ENCODE data around the gene DNAJB6. TPM values are rescaled to one million over a fixed set of nuclear protein-coding genes. Genes with fewer than 3 reads are reported as not detected.

DNAJB6 gene
- total RNA-seq, 1 experiment from 2014 or later = 201 TPM

DNA sequence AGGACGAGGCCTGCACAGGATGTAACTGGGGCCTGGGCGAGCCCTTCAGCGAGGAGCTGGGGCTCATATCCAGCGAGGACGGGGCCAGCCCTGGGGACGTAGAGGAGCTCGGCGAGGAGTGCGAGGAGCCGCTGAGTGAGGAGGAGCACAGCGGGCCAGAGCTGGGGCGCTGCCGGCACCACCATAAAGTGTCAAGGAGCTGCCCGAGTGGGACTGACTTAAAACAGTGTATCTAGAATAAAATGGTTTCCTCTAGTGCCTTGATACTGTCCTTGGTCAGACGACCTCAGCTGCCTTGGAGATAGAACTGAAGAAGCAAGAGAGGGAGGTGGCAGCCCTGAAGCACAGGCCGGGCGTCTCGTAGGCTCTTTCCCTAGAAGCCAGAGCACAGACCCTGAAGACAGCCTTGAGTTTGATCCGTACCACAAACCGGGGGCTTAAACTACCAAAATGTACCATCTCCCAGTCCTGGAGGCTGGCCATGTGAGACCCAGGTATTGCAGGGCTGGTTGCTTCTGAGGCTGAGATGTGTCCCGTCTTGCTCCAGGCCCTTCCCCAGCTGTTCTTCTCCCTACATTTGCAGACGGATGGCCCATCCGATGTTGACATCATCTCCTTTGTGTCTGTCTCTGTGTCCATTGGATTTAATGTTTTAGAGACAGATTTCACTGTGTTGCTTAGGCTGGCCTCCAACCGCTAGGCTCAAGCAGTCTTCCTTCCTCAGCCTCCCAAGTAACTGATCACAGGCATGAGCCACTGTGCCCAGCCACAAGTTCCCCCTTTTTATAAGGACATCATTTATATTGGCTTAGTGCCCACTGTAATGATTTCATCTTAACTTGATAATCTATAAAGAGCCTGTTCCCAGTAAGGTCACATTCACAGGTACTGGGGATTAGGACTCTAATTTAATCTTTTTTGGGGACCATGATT is 35.8 kb downstream of the DNAJB6 start:
- DNase-seq (ENCODE audit: low read depth, low spot score) = no peak
- H3K9me3 ChIP-seq (ENCODE audit: control insufficient read depth, insufficient read depth, low read depth, low read length) = no peaks in the 10 kb centered on the region
- intact Hi-C loops (cut with micrococcal nuclease; ENCODE audit: unreplicated experiment) = no loop called here
- BruUV-seq (replicated peaks) = no TSS peak
- ChIA-PET CTCF (no interaction called here), POLR2A (no interaction called here)
- no peaks in the 10 kb centered on the region for H3K4me1 ChIP-seq (ENCODE audit: control insufficient read depth, insufficient read depth, low read length)
- H3K27me3 ChIP-seq (ENCODE audit: control insufficient read depth, insufficient read depth, low read length) = no peaks in the 10 kb centered on the region
- TF ChIP-seq SIN3A (IDR thresholded peaks at IDR 0.05; ENCODE audit: borderline replicate concordance, insufficient read depth, low read depth, low read length) = no peak
- TF ChIP-seq, protein P1, sequence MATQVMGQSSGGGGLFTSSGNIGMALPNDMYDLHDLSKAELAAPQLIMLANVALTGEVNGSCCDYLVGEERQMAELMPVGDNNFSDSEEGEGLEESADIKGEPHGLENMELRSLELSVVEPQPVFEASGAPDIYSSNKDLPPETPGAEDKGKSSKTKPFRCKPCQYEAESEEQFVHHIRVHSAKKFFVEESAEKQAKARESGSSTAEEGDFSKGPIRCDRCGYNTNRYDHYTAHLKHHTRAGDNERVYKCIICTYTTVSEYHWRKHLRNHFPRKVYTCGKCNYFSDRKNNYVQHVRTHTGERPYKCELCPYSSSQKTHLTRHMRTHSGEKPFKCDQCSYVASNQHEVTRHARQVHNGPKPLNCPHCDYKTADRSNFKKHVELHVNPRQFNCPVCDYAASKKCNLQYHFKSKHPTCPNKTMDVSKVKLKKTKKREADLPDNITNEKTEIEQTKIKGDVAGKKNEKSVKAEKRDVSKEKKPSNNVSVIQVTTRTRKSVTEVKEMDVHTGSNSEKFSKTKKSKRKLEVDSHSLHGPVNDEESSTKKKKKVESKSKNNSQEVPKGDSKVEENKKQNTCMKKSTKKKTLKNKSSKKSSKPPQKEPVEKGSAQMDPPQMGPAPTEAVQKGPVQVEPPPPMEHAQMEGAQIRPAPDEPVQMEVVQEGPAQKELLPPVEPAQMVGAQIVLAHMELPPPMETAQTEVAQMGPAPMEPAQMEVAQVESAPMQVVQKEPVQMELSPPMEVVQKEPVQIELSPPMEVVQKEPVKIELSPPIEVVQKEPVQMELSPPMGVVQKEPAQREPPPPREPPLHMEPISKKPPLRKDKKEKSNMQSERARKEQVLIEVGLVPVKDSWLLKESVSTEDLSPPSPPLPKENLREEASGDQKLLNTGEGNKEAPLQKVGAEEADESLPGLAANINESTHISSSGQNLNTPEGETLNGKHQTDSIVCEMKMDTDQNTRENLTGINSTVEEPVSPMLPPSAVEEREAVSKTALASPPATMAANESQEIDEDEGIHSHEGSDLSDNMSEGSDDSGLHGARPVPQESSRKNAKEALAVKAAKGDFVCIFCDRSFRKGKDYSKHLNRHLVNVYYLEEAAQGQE (IDR thresholded peaks at IDR 0.05; ENCODE audit: insufficient read depth in 1 of 2, low read depth in 2 of 2, low read length in 1 of 2) = no peak
- TF ChIP-seq CTCF (IDR thresholded peaks at IDR 0.05) = no peak
- no peak for TF ChIP-seq POLR2AphosphoS5 (IDR thresholded peaks at IDR 0.05; ENCODE audit: low read depth, low read length)
- TF ChIP-seq TCF7L2 (IDR thresholded peaks at IDR 0.05; ENCODE audit: low read depth, low read length) = no peak
- H3K27ac ChIP-seq (ENCODE audit: low read length) = no peak overlapping the region
- no peak overlapping the region for H3K4me3 ChIP-seq (ENCODE audit: low read depth in 2 of 2, low read length in 2 of 2)
- peaks cover 32% of the 10 kb centered on the region for H3K36me3 ChIP-seq (ENCODE audit: control insufficient read depth, insufficient read depth, low read length)
- ATAC-seq = 0 out of 2 replicates have a peak, but pooled peaks have one; percentile 8
- in situ Hi-C loops (cut with HindIII; ENCODE audit: low pct_unique_long_range_greater_than_20kb, low sequenced_read_pairs) = no loop called here

GRCh38 chr7:157373493-157373892 is 36.7 kb downstream of the DNAJB6 start:
- no peak for TF ChIP-seq SIN3A (IDR thresholded peaks at IDR 0.05; ENCODE audit: borderline replicate concordance, insufficient read depth, low read depth, low read length)
- TF ChIP-seq CTCF (IDR thresholded peaks at IDR 0.05) = no peak
- TF ChIP-seq TCF7L2 (IDR thresholded peaks at IDR 0.05; ENCODE audit: low read depth, low read length) = no peak
- TF ChIP-seq POLR2AphosphoS5 (IDR thresholded peaks at IDR 0.05; ENCODE audit: low read depth, low read length) = no peak
- TF ChIP-seq, protein P1 (IDR thresholded peaks at IDR 0.05; ENCODE audit: insufficient read depth in 1 of 2, low read depth in 2 of 2, low read length in 1 of 2) = no peak
- Histone ChIP-seq H3K27ac (ENCODE audit: low read length) (no peak overlapping the region), H3K36me3 (ENCODE audit: control insufficient read depth, insufficient read depth, low read length) (peaks cover 28% of the 10 kb centered on the region), H3K27me3 (ENCODE audit: control insufficient read depth, insufficient read depth, low read length) (no peaks in the 10 kb centered on the region), H3K9me3 (ENCODE audit: control insufficient read depth, insufficient read depth, low read depth, low read length) (no peaks in the 10 kb centered on the region), H3K4me3 (ENCODE audit: low read depth in 2 of 2, low read length in 2 of 2) (no peak overlapping the region), H3K4me1 (ENCODE audit: control insufficient read depth, insufficient read depth, low read length) (no peaks in the 10 kb centered on the region)
- in situ Hi-C loops (cut with HindIII; ENCODE audit: low pct_unique_long_range_greater_than_20kb, low sequenced_read_pairs) (no loop called here), intact Hi-C loops (cut with micrococcal nuclease; ENCODE audit: unreplicated experiment) (no loop called here)
- CTCF ChIA-PET = no interaction called here
- no TSS peak for BruUV-seq (replicated peaks)
- POLR2A ChIA-PET = no interaction called here
- ATAC-seq = no peak
- DNase-seq (ENCODE audit: low read depth, low spot score) = no peak
